ENCODE data around the gene KANK4.

Gene KANK4

DNA sequence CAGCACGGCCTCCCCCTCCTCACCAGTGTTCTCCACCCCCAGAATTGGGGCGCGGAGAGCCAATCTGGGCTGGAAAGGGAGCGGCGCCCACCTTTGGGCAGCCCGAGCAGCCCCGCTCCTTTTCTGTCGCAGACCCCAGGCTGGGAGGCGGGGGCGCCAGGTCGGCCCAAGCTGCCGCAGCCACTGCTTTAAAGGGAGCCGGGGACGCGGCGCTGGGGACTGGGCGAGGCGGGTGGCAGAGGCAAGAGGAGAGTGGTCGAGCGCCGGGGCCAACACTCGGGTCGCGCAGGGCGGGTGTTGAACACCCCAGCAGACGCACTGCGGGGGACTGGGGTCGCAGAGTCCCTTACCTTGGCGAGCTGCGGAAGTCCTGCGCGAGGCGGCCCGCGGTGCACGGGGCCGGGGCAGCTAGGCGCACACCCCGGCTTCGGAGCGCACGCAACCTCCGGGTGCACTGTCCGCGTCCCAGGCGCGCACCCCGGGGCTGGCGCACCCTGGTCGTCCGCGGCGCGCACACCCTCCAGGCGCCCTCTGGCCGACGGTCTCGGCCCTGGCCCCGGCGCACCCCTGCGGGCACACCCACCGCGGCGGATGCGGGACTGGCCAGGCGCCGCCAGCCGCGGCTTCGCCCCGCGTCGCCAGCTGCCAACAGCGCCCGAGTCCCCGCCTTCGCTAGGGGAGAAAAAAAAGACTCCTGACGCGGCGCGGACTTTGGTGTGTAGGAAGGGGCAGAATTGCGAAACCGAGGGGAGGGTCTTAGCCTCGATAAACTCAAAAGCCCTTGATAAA is at the start of gene KANK4:
Gene KANK4, minus strand, starts transcription at position 679 of the 789 bp plus-strand sequence. CDS start 37,870 bp downstream, outside the sequence.
- DNase-seq (ENCODE audit: low read depth, low spot score): no peak

GRCh38 chr1:62368989-62369388 is 49.8 kb upstream of the KANK4 start:
- Histone ChIP-seq H3K36me3 (ENCODE audit: insufficient read depth, low read length) (no peaks in the 10 kb centered on the region), H3K9me3 (ENCODE audit: low read depth, low read length) (no peaks in the 10 kb centered on the region), H3K27ac (no peak overlapping the region), H3K9ac (ENCODE audit: insufficient read length) (no peak overlapping the region), H3K4me3 (no peak overlapping the region)
- no peak for DNase-seq (ENCODE audit: low read depth, low spot score)
- TF ChIP-seq EZH2 (IDR thresholded peaks at IDR 0.05) (no peak), POLR2AphosphoS5 (IDR thresholded peaks at IDR 0.05; ENCODE audit: borderline replicate concordance, low read depth, low read length) (no peak), FOXP2 (optimal IDR thresholded peaks at IDR 0.05; ENCODE audit: control extremely low read depth, extremely low read length, insufficient read depth) (no peak)

More for the DNA sequence above, at the start of gene KANK4:
- no peak within 1 kb of the TSS for H3K9ac ChIP-seq (ENCODE audit: insufficient read length)
- no peaks in the 10 kb centered on the region for H3K36me3 ChIP-seq (ENCODE audit: insufficient read depth, low read length)
- no peak for TF ChIP-seq EZH2 (IDR thresholded peaks at IDR 0.05)
- TF ChIP-seq FOXP2 (optimal IDR thresholded peaks at IDR 0.05; ENCODE audit: control extremely low read depth, extremely low read length, insufficient read depth): no peak
- TF ChIP-seq POLR2AphosphoS5 (IDR thresholded peaks at IDR 0.05; ENCODE audit: borderline replicate concordance, low read depth, low read length): no peak
- H3K27ac ChIP-seq: no peak within 1 kb of the TSS
- H3K4me3 ChIP-seq: peak within 1 kb of the TSS; percentile 71
- H3K9me3 ChIP-seq (ENCODE audit: low read depth, low read length): no peaks in the 10 kb centered on the region

DNA sequence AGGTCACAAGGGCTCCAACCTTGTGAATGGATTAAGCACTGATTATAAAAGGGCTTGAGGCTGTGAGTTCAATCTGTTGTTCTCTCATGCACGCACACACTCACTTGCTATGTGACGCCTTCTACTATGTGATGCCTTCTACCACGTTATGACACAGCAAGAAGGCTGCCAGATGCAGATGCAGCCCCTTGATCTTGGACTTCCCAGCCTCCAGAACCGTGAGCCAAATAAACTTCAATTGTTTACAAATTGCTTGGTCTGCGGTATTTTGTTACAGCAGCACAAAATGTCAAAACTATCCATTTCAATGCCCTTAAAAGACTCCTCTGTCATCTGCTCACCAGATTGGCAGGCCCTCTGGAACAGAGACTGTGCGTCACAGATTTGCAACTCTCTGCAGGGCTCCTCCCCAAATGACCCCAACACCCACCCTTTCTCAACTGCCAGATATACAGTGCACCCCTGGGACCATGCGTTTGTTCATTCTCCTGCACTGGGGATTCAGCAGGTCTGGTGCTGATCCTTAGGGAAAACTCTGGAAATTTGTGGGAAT is 47.8 kb upstream of the KANK4 start:
- no peak for DNase-seq (ENCODE audit: low read depth, low spot score)
- H3K4me3 ChIP-seq: no peak overlapping the region
- TF ChIP-seq EZH2 (IDR thresholded peaks at IDR 0.05) (no peak), POLR2AphosphoS5 (IDR thresholded peaks at IDR 0.05; ENCODE audit: borderline replicate concordance, low read depth, low read length) (no peak), FOXP2 (optimal IDR thresholded peaks at IDR 0.05; ENCODE audit: control extremely low read depth, extremely low read length, insufficient read depth) (no peak)
- no peaks in the 10 kb centered on the region for H3K36me3 ChIP-seq (ENCODE audit: insufficient read depth, low read length)
- no peak overlapping the region for H3K27ac ChIP-seq
- no peak overlapping the region for H3K9ac ChIP-seq (ENCODE audit: insufficient read length)
- H3K9me3 ChIP-seq (ENCODE audit: low read depth, low read length): no peaks in the 10 kb centered on the region

DNA sequence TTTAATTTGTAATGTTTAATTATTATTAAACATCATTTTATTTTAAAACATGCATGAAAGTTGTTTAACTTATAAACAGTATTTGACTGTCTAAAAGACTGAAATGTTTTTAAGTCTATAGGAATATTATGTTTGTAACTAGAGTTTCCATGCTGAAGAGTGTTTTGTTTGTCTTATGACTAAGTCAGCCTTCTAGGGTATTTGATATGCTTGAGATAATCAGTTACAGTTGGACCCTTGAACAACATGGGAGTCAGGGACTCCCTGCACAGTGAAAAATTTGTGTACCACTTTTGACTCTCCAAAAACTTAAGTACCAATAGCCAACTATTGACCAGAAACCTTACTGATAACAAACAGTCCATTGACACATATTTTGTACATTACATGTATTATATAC is 45.5 kb upstream of the KANK4 start:
- no peaks in the 10 kb centered on the region for H3K9me3 ChIP-seq (ENCODE audit: low read depth, low read length)
- no peak overlapping the region for H3K27ac ChIP-seq
- H3K9ac ChIP-seq (ENCODE audit: insufficient read length): no peak overlapping the region
- no peak overlapping the region for H3K4me3 ChIP-seq
- DNase-seq (ENCODE audit: low read depth, low spot score): no peak
- no peaks in the 10 kb centered on the region for H3K36me3 ChIP-seq (ENCODE audit: insufficient read depth, low read length)
- TF ChIP-seq POLR2AphosphoS5 (IDR thresholded peaks at IDR 0.05; ENCODE audit: borderline replicate concordance, low read depth, low read length) (no peak), FOXP2 (optimal IDR thresholded peaks at IDR 0.05; ENCODE audit: control extremely low read depth, extremely low read length, insufficient read depth) (no peak), EZH2 (IDR thresholded peaks at IDR 0.05) (no peak)

- no peaks in the 10 kb centered on the region for H3K9me3 ChIP-seq (ENCODE audit: low read depth, low read length)
- no peak overlapping the region for H3K9ac ChIP-seq (ENCODE audit: insufficient read length)
- no peak overlapping the region for H3K27ac ChIP-seq
- TF ChIP-seq FOXP2 (optimal IDR thresholded peaks at IDR 0.05; ENCODE audit: control extremely low read depth, extremely low read length, insufficient read depth) (no peak), EZH2 (IDR thresholded peaks at IDR 0.05) (no peak)
- H3K36me3 ChIP-seq (ENCODE audit: insufficient read depth, low read length): no peaks in the 10 kb centered on the region
- H3K4me3 ChIP-seq: no peak overlapping the region
- DNase-seq (ENCODE audit: low read depth, low spot score): no peak
These were observed 43.7 kb upstream of the KANK4 start for GRCh38 chr1:62362926-62363325.

GRCh38 chr1:62362061-62362917 is 43.1 kb upstream of the KANK4 start:
- no peaks in the 10 kb centered on the region for H3K36me3 ChIP-seq (ENCODE audit: insufficient read depth, low read length)
- no peak for TF ChIP-seq FOXP2 (optimal IDR thresholded peaks at IDR 0.05; ENCODE audit: control extremely low read depth, extremely low read length, insufficient read depth)
- TF ChIP-seq POLR2AphosphoS5 (IDR thresholded peaks at IDR 0.05; ENCODE audit: borderline replicate concordance, low read depth, low read length): no peak
- no peak for TF ChIP-seq EZH2 (IDR thresholded peaks at IDR 0.05)
- H3K4me3 ChIP-seq: no peak overlapping the region
- no peak overlapping the region for H3K27ac ChIP-seq
- no peaks in the 10 kb centered on the region for H3K9me3 ChIP-seq (ENCODE audit: low read depth, low read length)
- DNase-seq (ENCODE audit: low read depth, low spot score): no peak
- no peak overlapping the region for H3K9ac ChIP-seq (ENCODE audit: insufficient read length)

GRCh38 chr1:62361431-62361830 is 42.2 kb upstream of the KANK4 start:
- Histone ChIP-seq H3K27ac (no peak overlapping the region), H3K9ac (ENCODE audit: insufficient read length) (no peak overlapping the region), H3K9me3 (ENCODE audit: low read depth, low read length) (no peaks in the 10 kb centered on the region), H3K36me3 (ENCODE audit: insufficient read depth, low read length) (no peaks in the 10 kb centered on the region), H3K4me3 (no peak overlapping the region)
- TF ChIP-seq EZH2 (IDR thresholded peaks at IDR 0.05): no peak
- TF ChIP-seq FOXP2 (optimal IDR thresholded peaks at IDR 0.05; ENCODE audit: control extremely low read depth, extremely low read length, insufficient read depth): no peak
- no peak for TF ChIP-seq POLR2AphosphoS5 (IDR thresholded peaks at IDR 0.05; ENCODE audit: borderline replicate concordance, low read depth, low read length)
- no peak for DNase-seq (ENCODE audit: low read depth, low spot score)

All from SK-N-MC (cell line).